HepG2 (cell line): ENCODE measurements around the gene CEP131. TPM values are rescaled to one million over a fixed set of nuclear protein-coding genes. Genes with fewer than 3 reads are reported as not detected.

Source experiments
- ATAC-seq: fragments of 200-7000 bp; cut with Tn5 transposase; 3 replicates; pipeline ENCODE4 v1.9.1; 2020; ENCODE audit warnings: mild to moderate bottlenecking, moderate library complexity
- BruUV-seq: library from RNA; stranded (reverse); fragments of 400-500 nt; replicated peaks from 2 replicates; lab custom pipeline; 2021; lab: Mats Ljungman, UMichigan
- CTCF ChIA-PET: fragments of 300-600 bp; formaldehyde crosslinking; extraction: SDS; loops from one replicate; lab custom pipeline; 2021; ENCODE audit warnings: low total read pairs, inconsistent platforms, low intra/inter-chr PET ratio; lab: Yijun Ruan, JAX
- POLR2A ChIA-PET: fragments of 350-600 bp; sonication (Branson Sonifier 250); formaldehyde crosslinking; loops from one replicate; lab custom pipeline; 2020; ENCODE audit warnings: antibody characterized with exemption, inconsistent platforms; lab: Yijun Ruan, JAX
- DNase-seq: peaks from one replicate; pipeline ENCODE4 v3.0.0-alpha.2; 2015; ENCODE audit warnings: low spot score
- FAIRE-seq: peaks from 3 replicates; lab custom pipeline; 2011; peaks lifted over from hg19 to GRCh38; lab: Jason Lieb, UNC
- H2AFZ ChIP-seq: one replicate; pipeline ENCODE4 v1.6.1; 2011; ENCODE audit warnings: low read length, inconsistent platforms
- H3K27ac ChIP-seq: fragments of 300-600 bp; 3 replicates; pipeline ENCODE4 v1.8.0; 2011; ENCODE audit warnings: mixed run types, mild to moderate bottlenecking, mixed read lengths, low read length, inconsistent platforms; ENCODE audit not compliant: insufficient read depth; ENCODE audit errors: extremely low read length
- H3K27me3 ChIP-seq, 2 experiments: fragments of 200-600 bp in 1 of 2; 2 replicates in 1 of 2; 3 replicates in 1 of 2; pipeline versions ENCODE4 v1.6.0 to v1.8.0; 2011; ENCODE audit warnings: low read length in 2 of 2, mild to moderate bottlenecking in 2 of 2, moderate library complexity in 2 of 2, inconsistent platforms in 1 of 2; ENCODE audit not compliant: insufficient read depth in 2 of 2, control insufficient read depth in 1 of 2
- H3K36me3 ChIP-seq, 2 experiments: fragments of 200-600 bp in 1 of 2; replicated peaks in 1 of 2; 2 replicates in 1 of 2; 3 replicates in 1 of 2; pipeline versions ENCODE4 v1.5.1 to v1.8.0; 2011; ENCODE audit warnings: low read length in 2 of 2, inconsistent platforms in 1 of 2; ENCODE audit not compliant: insufficient read depth in 2 of 2, control insufficient read depth in 1 of 2
- H3K4me1 ChIP-seq: 2 replicates; pipeline ENCODE4 v1.5.1; 2012; ENCODE audit warnings: low read length, inconsistent platforms; ENCODE audit not compliant: insufficient read depth
- H3K4me2 ChIP-seq: 2 replicates; pipeline ENCODE4 v1.6.0; 2011; ENCODE audit warnings: low read depth, low read length, inconsistent platforms
- H3K4me3 ChIP-seq, 3 experiments: fragments of 200-600 bp in 1 of 3; sonication (generic), shearing (Covaris generic) in 1 of 3; replicated peaks in 1 of 3; 2 replicates each; pipeline ENCODE4 v1.5.1; 2011 to 2016; ENCODE audit warnings: low read length in 3 of 3, inconsistent platforms in 2 of 3, low read depth in 2 of 3, mild to moderate bottlenecking in 2 of 3, control low read depth in 1 of 3, mixed read lengths in 1 of 3; ENCODE audit not compliant: insufficient read depth in 1 of 3
- H3K79me2 ChIP-seq: one replicate; pipeline ENCODE4 v1.6.1; 2011; ENCODE audit warnings: low read length, inconsistent platforms; ENCODE audit not compliant: insufficient read depth
- H3K9ac ChIP-seq: 2 replicates; pipeline ENCODE4 v1.6.0; 2011; ENCODE audit warnings: mild to moderate bottlenecking, low read depth, low read length, inconsistent platforms; ENCODE audit not compliant: insufficient read depth
- H3K9me3 ChIP-seq: 2 replicates; pipeline ENCODE4 v1.5.1; 2012; ENCODE audit warnings: mild to moderate bottlenecking, low read length
- H4K20me1 ChIP-seq: 2 replicates; pipeline ENCODE4 v1.6.0; 2011; ENCODE audit warnings: inconsistent platforms, mild to moderate bottlenecking, low read length, moderate library complexity; ENCODE audit not compliant: insufficient read depth
- NFYC ChIP-seq: IDR thresholded peaks from 2 replicates; pipeline ENCODE4 v1.6.1; 2016; ENCODE audit warnings: missing genetic modification reagents, missing compliant biosample characterization
- PHF20 ChIP-seq: sonication (generic); formaldehyde crosslinking; IDR thresholded peaks from 2 replicates; pipeline ENCODE4 v1.5.0; 2020; ENCODE audit warnings: mild to moderate bottlenecking, missing genetic modification reagents
- ZFP90 ChIP-seq: sonication (generic); formaldehyde crosslinking; IDR thresholded peaks from 2 replicates; pipeline ENCODE4 v1.8.0; 2022; ENCODE audit warnings: missing genetic modification reagents, mild to moderate bottlenecking, inconsistent platforms, borderline replicate concordance
- ZNF282 ChIP-seq: fragments of 450-650 bp; IDR thresholded peaks from 2 replicates; pipeline ENCODE4 v1.6.1; 2018; ENCODE audit not compliant: partially characterized antibody
- ZNF616 ChIP-seq: sonication (generic); formaldehyde crosslinking; IDR thresholded peaks from 2 replicates; pipeline ENCODE4 v1.5.0; 2020; ENCODE audit warnings: low read depth, mild to moderate bottlenecking, missing genetic modification reagents
- WGBS: methylation state at CpG from one replicate; pipeline ENCODE4 v1.1.6; 2017; ENCODE audit warnings: low lambda C conversion rate; 5-methylcytosine and 5-hydroxymethylcytosine counted together
- in situ Hi-C: cut with HindIII; loops from 2 replicates; pipeline ENCODE4 v1.10.0; 2017; ENCODE audit warnings: low pct_unique_long_range_greater_than_20kb; ENCODE audit not compliant: extremely low pct_ligation_motif_present
- intact Hi-C: fragments of 100-400 bp; cut with micrococcal nuclease; formaldehyde crosslinking; loops from one replicate; pipeline ENCODE4 v1.10.0; 2022; ENCODE audit not compliant: unreplicated experiment
- polyA plus RNA-seq, 8 experiments: library from polyadenylated mRNA; depleted of rRNA in 3 of 8; stranded (reverse) in 7 of 8; unstranded in 1 of 8; fragments of >200 nt; fragmentation: Illumina TruSeq in 4 of 8; extraction: Trizol in 4 of 8; gene quantifications; 2 replicates each; pipeline versions ENCODE4 v1.2.1 to v1.2.3, GENCODE V29; 2011 to 2016; ENCODE audit warnings: low read depth in 4 of 8, missing spikeins in 1 of 8, mixed read lengths in 1 of 8; ENCODE audit not compliant: insufficient read depth in 1 of 8
- total RNA-seq, 5 experiments: library from RNA; depleted of rRNA; stranded (reverse); fragments of >200 nt; fragmentation: Illumina TruSeq; extraction: Trizol; gene quantifications; 2 replicates each; pipeline ENCODE4 v1.2.3, GENCODE V29; 2016; ENCODE audit warnings: low read depth in 1 of 5
- TF ChIP-seq, protein P1 (sequence below), 2 experiments: sonication (generic) in 1 of 2; formaldehyde crosslinking in 1 of 2; IDR thresholded peaks; 2 replicates each; pipeline versions ENCODE4 v1.4.0 to v1.6.1; 2016 to 2020; ENCODE audit warnings: borderline replicate concordance in 1 of 2, low read depth in 1 of 2, mild to moderate bottlenecking in 1 of 2, missing genetic modification reagents in 1 of 2
- TF ChIP-seq, protein P2 (sequence below): sonication (generic); formaldehyde crosslinking; IDR thresholded peaks from 2 replicates; pipeline ENCODE4 v1.5.1; 2020; ENCODE audit warnings: mild to moderate bottlenecking, missing genetic modification reagents
- TF ChIP-seq, protein P3 (sequence below): sonication (generic); formaldehyde crosslinking; IDR thresholded peaks from 2 replicates; pipeline ENCODE4 v1.5.0; 2020; ENCODE audit warnings: mild to moderate bottlenecking, missing genetic modification reagents, borderline replicate concordance
- TF ChIP-seq, protein P4 (sequence below): sonication (generic); formaldehyde crosslinking; IDR thresholded peaks from 2 replicates; pipeline ENCODE4 v1.8.0; 2022; ENCODE audit warnings: mild to moderate bottlenecking, missing genetic modification reagents, moderate library complexity
- TF ChIP-seq, protein P5 (sequence below): IDR thresholded peaks from 2 replicates; pipeline ENCODE4 v1.6.1; 2016

The CEP131 gene
- total and polyA plus RNA-seq, 2 of the 13 experiments (the other 11 are each of a cell fraction or from before 2014, with no cell fraction given), result 5.0 to 16.8 TPM

DNA sequence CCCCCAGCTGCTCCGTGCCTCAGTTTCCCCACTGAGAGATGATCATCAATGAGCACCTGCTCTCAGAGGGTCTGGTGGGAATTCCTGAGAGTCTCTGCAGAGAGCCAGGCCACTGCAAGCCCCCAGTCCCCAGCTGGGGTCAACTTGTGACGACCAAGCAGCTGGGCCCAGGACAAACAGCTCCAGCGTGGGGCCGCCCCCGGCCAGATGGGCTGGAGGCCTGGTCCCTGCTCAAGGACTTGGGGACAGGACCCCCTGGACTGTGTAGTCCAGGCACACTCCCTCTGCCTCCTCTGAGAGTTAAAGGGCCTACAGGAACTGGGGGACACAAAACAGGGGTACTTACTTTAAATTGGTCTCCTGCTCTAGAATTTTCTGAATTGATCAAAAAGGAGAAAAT, 40.2 kb downstream of the CEP131 start:
- no TSS peak for BruUV-seq
- TF ChIP-seq, protein P1, sequence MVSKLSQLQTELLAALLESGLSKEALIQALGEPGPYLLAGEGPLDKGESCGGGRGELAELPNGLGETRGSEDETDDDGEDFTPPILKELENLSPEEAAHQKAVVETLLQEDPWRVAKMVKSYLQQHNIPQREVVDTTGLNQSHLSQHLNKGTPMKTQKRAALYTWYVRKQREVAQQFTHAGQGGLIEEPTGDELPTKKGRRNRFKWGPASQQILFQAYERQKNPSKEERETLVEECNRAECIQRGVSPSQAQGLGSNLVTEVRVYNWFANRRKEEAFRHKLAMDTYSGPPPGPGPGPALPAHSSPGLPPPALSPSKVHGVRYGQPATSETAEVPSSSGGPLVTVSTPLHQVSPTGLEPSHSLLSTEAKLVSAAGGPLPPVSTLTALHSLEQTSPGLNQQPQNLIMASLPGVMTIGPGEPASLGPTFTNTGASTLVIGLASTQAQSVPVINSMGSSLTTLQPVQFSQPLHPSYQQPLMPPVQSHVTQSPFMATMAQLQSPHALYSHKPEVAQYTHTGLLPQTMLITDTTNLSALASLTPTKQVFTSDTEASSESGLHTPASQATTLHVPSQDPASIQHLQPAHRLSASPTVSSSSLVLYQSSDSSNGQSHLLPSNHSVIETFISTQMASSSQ (IDR thresholded peaks at IDR 0.05; ENCODE audit: low read depth), result no peak
- TF ChIP-seq, protein P1 (CRISPR knock-in tag; IDR thresholded peaks at IDR 0.05; ENCODE audit: borderline replicate concordance), result no peak
- TF ChIP-seq, protein P2, sequence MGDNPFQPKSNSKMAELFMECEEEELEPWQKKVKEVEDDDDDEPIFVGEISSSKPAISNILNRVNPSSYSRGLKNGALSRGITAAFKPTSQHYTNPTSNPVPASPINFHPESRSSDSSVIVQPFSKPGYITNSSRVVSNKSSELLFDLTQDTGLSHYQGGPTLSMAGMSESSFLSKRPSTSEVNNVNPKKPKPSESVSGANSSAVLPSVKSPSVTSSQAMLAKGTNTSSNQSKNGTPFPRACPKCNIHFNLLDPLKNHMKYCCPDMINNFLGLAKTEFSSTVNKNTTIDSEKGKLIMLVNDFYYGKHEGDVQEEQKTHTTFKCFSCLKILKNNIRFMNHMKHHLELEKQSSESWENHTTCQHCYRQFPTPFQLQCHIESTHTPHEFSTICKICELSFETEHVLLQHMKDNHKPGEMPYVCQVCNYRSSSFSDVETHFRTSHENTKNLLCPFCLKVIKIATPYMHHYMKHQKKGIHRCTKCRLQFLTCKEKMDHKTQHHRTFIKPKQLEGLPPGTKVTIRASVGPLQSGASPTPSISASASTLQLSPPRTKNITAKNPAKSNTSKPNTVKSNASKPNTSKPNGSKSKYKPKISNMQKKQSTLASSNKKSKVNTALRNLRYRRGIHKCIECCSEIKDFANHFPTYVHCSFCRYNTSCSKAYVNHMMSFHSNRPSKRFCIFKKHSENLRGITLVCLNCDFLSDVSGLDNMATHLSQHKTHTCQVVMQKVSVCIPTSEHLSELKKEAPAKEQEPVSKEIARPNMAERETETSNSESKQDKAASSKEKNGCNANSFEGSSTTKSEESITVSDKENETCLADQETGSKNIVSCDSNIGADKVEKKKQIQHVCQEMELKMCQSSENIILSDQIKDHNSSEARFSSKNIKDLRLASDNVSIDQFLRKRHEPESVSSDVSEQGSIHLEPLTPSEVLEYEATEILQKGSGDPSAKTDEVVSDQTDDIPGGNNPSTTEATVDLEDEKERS, result no peak
- TF ChIP-seq ZFP90 (no peak), NFYC (CRISPR knock-in tag) (no peak), ZNF282 (no peak), PHF20 (CRISPR knock-in tag) (no peak), ZNF616 (CRISPR knock-in tag) (no peak)
- TF ChIP-seq, protein P3, sequence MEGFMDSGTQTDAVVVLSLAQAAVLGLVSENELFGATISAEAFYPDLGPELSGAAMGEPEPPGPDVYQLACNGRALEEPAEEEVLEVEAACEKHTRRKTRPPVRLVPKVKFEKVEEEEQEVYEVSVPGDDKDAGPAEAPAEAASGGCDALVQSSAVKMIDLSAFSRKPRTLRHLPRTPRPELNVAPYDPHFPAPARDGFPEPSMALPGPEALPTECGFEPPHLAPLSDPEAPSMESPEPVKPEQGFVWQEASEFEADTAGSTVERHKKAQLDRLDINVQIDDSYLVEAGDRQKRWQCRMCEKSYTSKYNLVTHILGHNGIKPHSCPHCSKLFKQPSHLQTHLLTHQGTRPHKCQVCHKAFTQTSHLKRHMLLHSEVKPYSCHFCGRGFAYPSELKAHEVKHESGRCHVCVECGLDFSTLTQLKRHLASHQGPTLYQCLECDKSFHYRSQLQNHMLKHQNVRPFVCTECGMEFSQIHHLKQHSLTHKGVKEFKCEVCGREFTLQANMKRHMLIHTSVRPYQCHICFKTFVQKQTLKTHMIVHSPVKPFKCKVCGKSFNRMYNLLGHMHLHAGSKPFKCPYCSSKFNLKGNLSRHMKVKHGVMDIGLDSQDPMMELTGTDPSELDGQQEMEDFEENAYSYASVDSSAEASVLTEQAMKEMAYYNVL (CRISPR knock-in tag), result no peak
- TF ChIP-seq, protein P4, sequence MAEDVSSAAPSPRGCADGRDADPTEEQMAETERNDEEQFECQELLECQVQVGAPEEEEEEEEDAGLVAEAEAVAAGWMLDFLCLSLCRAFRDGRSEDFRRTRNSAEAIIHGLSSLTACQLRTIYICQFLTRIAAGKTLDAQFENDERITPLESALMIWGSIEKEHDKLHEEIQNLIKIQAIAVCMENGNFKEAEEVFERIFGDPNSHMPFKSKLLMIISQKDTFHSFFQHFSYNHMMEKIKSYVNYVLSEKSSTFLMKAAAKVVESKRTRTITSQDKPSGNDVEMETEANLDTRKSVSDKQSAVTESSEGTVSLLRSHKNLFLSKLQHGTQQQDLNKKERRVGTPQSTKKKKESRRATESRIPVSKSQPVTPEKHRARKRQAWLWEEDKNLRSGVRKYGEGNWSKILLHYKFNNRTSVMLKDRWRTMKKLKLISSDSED (CRISPR knock-in tag), result no peak
- TF ChIP-seq, protein P5, sequence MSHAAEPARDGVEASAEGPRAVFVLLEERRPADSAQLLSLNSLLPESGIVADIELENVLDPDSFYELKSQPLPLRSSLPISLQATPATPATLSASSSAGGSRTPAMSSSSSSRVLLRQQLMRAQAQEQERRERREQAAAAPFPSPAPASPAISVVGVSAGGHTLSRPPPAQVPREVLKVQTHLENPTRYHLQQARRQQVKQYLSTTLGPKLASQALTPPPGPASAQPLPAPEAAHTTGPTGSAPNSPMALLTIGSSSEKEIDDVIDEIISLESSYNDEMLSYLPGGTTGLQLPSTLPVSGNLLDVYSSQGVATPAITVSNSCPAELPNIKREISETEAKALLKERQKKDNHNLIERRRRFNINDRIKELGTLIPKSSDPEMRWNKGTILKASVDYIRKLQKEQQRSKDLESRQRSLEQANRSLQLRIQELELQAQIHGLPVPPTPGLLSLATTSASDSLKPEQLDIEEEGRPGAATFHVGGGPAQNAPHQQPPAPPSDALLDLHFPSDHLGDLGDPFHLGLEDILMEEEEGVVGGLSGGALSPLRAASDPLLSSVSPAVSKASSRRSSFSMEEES, result no peak

More for the DNA sequence above, 40.2 kb downstream of the CEP131 start:
- no peaks in the 10 kb centered on the region for H3K9me3 ChIP-seq
- H3K4me3 ChIP-seq, result no peak overlapping the region
- H3K4me1 ChIP-seq, result peaks cover 52% of the 10 kb centered on the region
- DNase-seq (no peak), ATAC-seq (no peak), FAIRE-seq (no peak)
- 33% methylated on average over 3 of the region's 5 CpGs for WGBS
- H3K4me2 ChIP-seq, result no peak overlapping the region
- no peak overlapping the region for H3K9ac ChIP-seq
- POLR2A ChIA-PET, result no interaction called here
- intact Hi-C loops (no loop called here), in situ Hi-C loops (no loop called here)
- peaks cover 22 to 57% of the 10 kb centered on the region in 2 experiments for H3K27me3 ChIP-seq
- H4K20me1 ChIP-seq, result no peaks in the 10 kb centered on the region
- H2AFZ ChIP-seq, result no peak overlapping the region
- H3K27ac ChIP-seq, result no peak overlapping the region
- H3K79me2 ChIP-seq, result no peaks in the 10 kb centered on the region
- CTCF ChIA-PET, result no interaction called here
- H3K36me3 ChIP-seq, result no peaks in the 10 kb centered on the region
